Tibial nerve (tissue), 4 donors: ENCODE results near the gene ATG10.

ENCODE experiments used
- CTCF ChIP-seq, 5 experiments: fragments of 200-600 bp in 3 of 5; fragments of 450-650 bp in 2 of 5; sonication (generic) in 3 of 5; IDR thresholded peaks; one replicate each; pipeline ENCODE4 v1.5.1; 2016 to 2019; ENCODE audit warnings: antibody characterized with exemption in 5 of 5, mild to moderate bottlenecking in 3 of 5, moderate library complexity in 2 of 5
- EP300 ChIP-seq, 2 donors: sonication (generic); formaldehyde crosslinking; IDR thresholded peaks; one replicate each; pipeline ENCODE4 v1.6.1; 2017; ENCODE audit warnings: antibody characterized with exemption in 2 of 2, mild to moderate bottlenecking in 1 of 2
- POLR2A ChIP-seq, 2 donors: fragments of 450-650 bp; IDR thresholded peaks; one replicate each; pipeline ENCODE4 v1.6.1; 2017; ENCODE audit warnings: antibody characterized with exemption in 2 of 2, mild to moderate bottlenecking in 2 of 2, moderate library complexity in 2 of 2

DNA sequence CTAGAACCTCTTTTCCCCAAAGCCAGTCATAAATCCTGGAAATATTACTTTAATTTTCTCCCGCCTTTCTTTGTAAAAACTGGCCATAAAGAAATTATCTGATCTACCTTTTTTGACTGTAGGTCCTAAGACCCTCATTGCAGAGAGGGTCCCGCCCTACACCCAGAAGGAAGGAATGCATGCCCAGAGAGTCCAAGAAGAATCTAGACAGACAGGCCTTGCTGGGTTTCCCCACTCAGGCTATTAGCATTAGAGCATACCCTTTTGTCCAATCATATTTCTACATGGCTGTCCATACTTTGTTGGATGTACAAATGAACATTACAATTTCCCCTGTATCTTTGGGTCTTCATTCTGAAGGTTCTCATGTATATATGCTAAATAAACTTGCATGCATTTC is 1.9 kb upstream of the ATG10 start:
- no peak for TF ChIP-seq CTCF (IDR thresholded peaks at IDR 0.05)
- TF ChIP-seq POLR2A (IDR thresholded peaks at IDR 0.05): no peak
- TF ChIP-seq EP300 (IDR thresholded peaks at IDR 0.05): no peak
